Body of pancreas (tissue), 4 donors: Measurements from ENCODE around the gene RASD2. TPM values are rescaled to one million over a fixed set of nuclear protein-coding genes. Genes with fewer than 3 reads are reported as not detected.

Experiments used
- ATAC-seq: fragments of 150-250 bp; one replicate; pipeline ENCODE4 v1.9.1; 2016
- DNase-seq, 4 donors: peaks; one replicate each; pipeline ENCODE4 v3.0.0-alpha.2; 2019
- H3K27ac ChIP-seq, 4 donors: fragments of 200-600 bp; sonication (generic); 1 replicate in 3 of 4; 2 replicates in 1 of 4; pipeline versions ENCODE4 v1.5.1 to v1.6.1; 2016 to 2019; ENCODE audit warnings: mild to moderate bottlenecking in 1 of 4, mixed read lengths in 1 of 4, moderate library complexity in 1 of 4
- H3K27me3 ChIP-seq, 2 donors: fragments of 200-600 bp; sonication (generic); one replicate each; pipeline ENCODE4 v1.6.0; 2016; ENCODE audit warnings: mild to moderate bottlenecking in 1 of 2
- H3K36me3 ChIP-seq, 2 donors: fragments of 200-600 bp; sonication (generic); replicated peaks in 1 of 2; 2 replicates each; pipeline ENCODE4 v1.5.1; 2016; ENCODE audit warnings: low read depth in 2 of 2; ENCODE audit not compliant: insufficient read depth in 1 of 2
- H3K4me1 ChIP-seq: fragments of 200-600 bp; sonication (generic); one replicate; pipeline ENCODE4 v1.6.0; 2016
- H3K4me3 ChIP-seq, 2 donors: fragments of 200-600 bp; sonication (generic); 1 replicate in 1 of 2; 2 replicates in 1 of 2; pipeline ENCODE4 v1.5.1; 2016 to 2019
- H3K9me3 ChIP-seq, 3 donors: fragments of 200-600 bp; sonication (generic); 1 replicate in 2 of 3; 2 replicates in 1 of 3; pipeline ENCODE4 v1.5.1; 2016
- CTCF ChIP-seq, 7 experiments: fragments of 450-650 bp in 4 of 7; fragments of 200-600 bp in 3 of 7; sonication (generic) in 3 of 7; IDR thresholded peaks; one replicate each; pipeline ENCODE4 v1.5.1; 2016 to 2019; ENCODE audit warnings: antibody characterized with exemption in 7 of 7
- POLR2A ChIP-seq, 3 donors: fragments of 450-650 bp; IDR thresholded peaks; one replicate each; pipeline ENCODE4 v1.6.1; 2016; ENCODE audit warnings: antibody characterized with exemption in 3 of 3, mild to moderate bottlenecking in 2 of 3
- WGBS, 2 donors: methylation state at CpG; one replicate each; pipeline ENCODE4 v1.1.5; 2017; 5-methylcytosine and 5-hydroxymethylcytosine counted together
- intact Hi-C: fragments of 100-400 bp; cut with DNase I; formaldehyde crosslinking; loops from one replicate; pipeline ENCODE4 v1.15.1; 2023
- total RNA-seq, 2 donors: library from RNA; depleted of rRNA; stranded (reverse); fragments of >200 nt; gene quantifications; one replicate each; pipeline ENCODE4 v1.1.0, GENCODE V29; 2016

RASD2 gene
- total RNA-seq, 2 donors from 2014 or later, result 0.26 to 3.6 TPM

- H3K4me3 ChIP-seq, result no peak overlapping the region
- intact Hi-C loops, result no loop called here
- ATAC-seq (no peak), DNase-seq (no peak)
- TF ChIP-seq CTCF (IDR thresholded peaks at IDR 0.05), result no peak
- TF ChIP-seq POLR2A (IDR thresholded peaks at IDR 0.05), result no peak
- H3K27ac ChIP-seq, result no peak overlapping the region
- H3K9me3 ChIP-seq, result no peaks in the 10 kb centered on the region
- WGBS, 2 donors, result 55 to 69% methylated on average over 6 of the region's 6 CpGs
- H3K4me1 ChIP-seq, result no peaks in the 10 kb centered on the region
- H3K36me3 ChIP-seq, result no peaks in the 10 kb centered on the region
- peaks cover 0 to 5% of the 10 kb centered on the region in 2 donors for H3K27me3 ChIP-seq
Observed at GRCh38 chr22:35496768-35497312, 43.8 kb upstream of the RASD2 start.

DNA sequence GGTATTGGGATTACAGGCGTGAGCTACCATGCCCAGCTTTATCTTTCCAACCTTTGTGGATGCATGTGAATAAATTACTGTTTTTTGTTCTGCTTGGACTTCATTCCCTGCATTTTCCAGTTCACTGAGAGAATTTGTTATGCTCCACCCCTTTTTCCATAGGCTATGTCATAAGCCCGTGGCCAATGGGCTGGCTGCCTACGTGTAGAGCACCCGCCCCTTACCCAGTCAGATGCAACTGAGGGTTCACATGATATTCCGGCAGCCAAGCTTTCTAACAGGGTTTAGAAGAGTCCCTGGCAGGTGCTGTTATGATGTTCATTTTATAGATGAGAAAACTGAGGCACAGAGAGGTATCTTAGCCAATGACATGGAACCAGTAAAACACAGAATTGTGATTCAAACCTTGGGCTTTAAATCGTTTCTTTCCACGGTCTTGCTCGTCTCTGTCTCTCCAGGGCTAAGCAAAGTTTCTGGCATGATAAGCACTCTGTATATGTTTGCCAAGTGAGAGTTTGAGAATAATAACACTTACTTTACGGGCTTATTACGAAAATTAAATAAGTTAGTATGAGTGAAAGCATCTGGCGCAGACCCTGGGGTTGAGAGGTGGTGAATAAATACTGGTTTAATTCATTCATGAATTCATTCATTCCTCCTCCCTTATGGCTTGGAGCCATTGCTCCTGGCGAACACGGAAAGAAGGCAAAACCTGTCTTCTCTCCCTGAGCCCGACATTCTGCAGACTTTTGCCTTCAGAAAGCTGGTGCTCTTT is 42.4 kb upstream of the RASD2 start:
- ATAC-seq (no peak), DNase-seq (no peak)
- TF ChIP-seq POLR2A (IDR thresholded peaks at IDR 0.05) (no peak), CTCF (IDR thresholded peaks at IDR 0.05) (no peak)
- H3K27ac ChIP-seq, result no peak overlapping the region
- peaks cover 0 to 5% of the 10 kb centered on the region in 2 donors for H3K27me3 ChIP-seq
- H3K9me3 ChIP-seq, result no peaks in the 10 kb centered on the region
- H3K36me3 ChIP-seq, result no peaks in the 10 kb centered on the region
- intact Hi-C loops, result no loop called here
- WGBS, 2 donors, result 50 to 51% methylated on average over 14 of the region's 14 CpGs
- H3K4me3 ChIP-seq, result no peak overlapping the region
- no peaks in the 10 kb centered on the region for H3K4me1 ChIP-seq

- Histone ChIP-seq H3K27me3 (peaks cover 0 to 5% of the 10 kb centered on the region in 2 donors), H3K4me1 (no peaks in the 10 kb centered on the region), H3K36me3 (no peaks in the 10 kb centered on the region), H3K27ac (no peak overlapping the region), H3K9me3 (no peaks in the 10 kb centered on the region), H3K4me3 (no peak overlapping the region)
- TF ChIP-seq CTCF (IDR thresholded peaks at IDR 0.05), result no peak
- TF ChIP-seq POLR2A (IDR thresholded peaks at IDR 0.05), result no peak
- 61 to 62% methylated on average over 3 of the region's 3 CpGs for WGBS, 2 donors
- no peak for DNase-seq
- ATAC-seq, result no peak
- intact Hi-C loops, result no loop called here
Observed at GRCh38 chr22:35502836-35503235, 37.8 kb upstream of the RASD2 start.

DNA sequence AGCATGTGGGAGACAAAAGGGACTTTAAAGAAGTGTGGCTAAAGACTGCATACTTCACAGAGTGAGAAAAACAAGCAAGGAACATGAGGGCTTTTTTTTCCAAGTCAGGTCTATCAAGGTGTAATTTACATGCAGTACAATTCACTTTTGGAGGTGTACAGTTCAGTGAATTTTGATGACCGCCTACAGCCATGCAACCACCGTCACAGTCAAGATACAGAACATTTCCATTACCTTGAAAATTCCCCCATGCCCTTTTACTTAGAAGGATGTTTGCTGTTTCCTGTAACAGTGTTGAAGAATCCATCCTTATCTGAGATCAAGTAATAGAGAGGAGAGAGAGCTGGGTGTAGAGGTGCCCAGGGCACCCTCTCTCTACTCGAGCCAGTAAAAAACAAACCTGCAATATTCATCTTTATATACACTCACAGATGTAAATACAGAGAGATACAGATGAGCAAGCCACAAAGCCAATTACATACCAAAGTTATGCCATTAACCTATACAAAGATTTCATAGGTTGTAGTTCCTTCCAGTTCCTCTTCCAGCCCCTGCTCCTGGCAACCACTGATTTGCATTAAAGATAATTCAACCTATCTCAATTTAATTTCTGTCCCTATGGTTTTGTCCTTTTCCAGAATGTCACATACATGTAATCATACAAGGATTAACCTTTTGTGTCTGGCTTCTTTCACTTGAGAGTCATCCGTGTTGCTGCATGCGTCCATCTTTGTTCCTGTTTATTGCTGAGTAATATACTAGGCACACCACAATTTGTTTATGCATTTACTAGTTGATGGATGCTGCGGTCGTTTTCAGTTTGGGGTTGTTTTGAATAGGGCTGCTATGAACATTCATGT is 35.0 kb upstream of the RASD2 start:
- peaks cover 0 to 2% of the 10 kb centered on the region in 2 donors for H3K27me3 ChIP-seq
- H3K4me3 ChIP-seq, result no peak overlapping the region
- ATAC-seq, result no peak
- H3K4me1 ChIP-seq, result no peaks in the 10 kb centered on the region
- TF ChIP-seq CTCF (IDR thresholded peaks at IDR 0.05), result no peak
- no peak for TF ChIP-seq POLR2A (IDR thresholded peaks at IDR 0.05)
- 57 to 73% methylated on average over 7 of the region's 7 CpGs for WGBS, 2 donors
- no peaks in the 10 kb centered on the region for H3K9me3 ChIP-seq
- intact Hi-C loops, result no loop called here
- DNase-seq, result no peak
- no peaks in the 10 kb centered on the region for H3K36me3 ChIP-seq
- H3K27ac ChIP-seq, result no peak overlapping the region
